Hair follicle dermal papilla cell (primary cell): ENCODE measurements around the gene TRAPPC8. TPM values are rescaled to one million over a fixed set of nuclear protein-coding genes. Genes with fewer than 3 reads are reported as not detected.

Source experiments
- small RNA-seq: library from RNA; depleted of rRNA; stranded (forward); fragments of <200 nt; gene quantifications from one replicate; pipeline ENCODE3, GENCODE V24; 2012
- total RNA-seq: library from RNA; depleted of rRNA; stranded (reverse); fragments of >200 nt; gene quantifications from 2 replicates; pipeline ENCODE4 v1.2.3, GENCODE V29; 2012

TRAPPC8 gene, protein sequence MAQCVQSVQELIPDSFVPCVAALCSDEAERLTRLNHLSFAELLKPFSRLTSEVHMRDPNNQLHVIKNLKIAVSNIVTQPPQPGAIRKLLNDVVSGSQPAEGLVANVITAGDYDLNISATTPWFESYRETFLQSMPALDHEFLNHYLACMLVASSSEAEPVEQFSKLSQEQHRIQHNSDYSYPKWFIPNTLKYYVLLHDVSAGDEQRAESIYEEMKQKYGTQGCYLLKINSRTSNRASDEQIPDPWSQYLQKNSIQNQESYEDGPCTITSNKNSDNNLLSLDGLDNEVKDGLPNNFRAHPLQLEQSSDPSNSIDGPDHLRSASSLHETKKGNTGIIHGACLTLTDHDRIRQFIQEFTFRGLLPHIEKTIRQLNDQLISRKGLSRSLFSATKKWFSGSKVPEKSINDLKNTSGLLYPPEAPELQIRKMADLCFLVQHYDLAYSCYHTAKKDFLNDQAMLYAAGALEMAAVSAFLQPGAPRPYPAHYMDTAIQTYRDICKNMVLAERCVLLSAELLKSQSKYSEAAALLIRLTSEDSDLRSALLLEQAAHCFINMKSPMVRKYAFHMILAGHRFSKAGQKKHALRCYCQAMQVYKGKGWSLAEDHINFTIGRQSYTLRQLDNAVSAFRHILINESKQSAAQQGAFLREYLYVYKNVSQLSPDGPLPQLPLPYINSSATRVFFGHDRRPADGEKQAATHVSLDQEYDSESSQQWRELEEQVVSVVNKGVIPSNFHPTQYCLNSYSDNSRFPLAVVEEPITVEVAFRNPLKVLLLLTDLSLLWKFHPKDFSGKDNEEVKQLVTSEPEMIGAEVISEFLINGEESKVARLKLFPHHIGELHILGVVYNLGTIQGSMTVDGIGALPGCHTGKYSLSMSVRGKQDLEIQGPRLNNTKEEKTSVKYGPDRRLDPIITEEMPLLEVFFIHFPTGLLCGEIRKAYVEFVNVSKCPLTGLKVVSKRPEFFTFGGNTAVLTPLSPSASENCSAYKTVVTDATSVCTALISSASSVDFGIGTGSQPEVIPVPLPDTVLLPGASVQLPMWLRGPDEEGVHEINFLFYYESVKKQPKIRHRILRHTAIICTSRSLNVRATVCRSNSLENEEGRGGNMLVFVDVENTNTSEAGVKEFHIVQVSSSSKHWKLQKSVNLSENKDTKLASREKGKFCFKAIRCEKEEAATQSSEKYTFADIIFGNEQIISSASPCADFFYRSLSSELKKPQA (N-terminal part only)
- total RNA-seq = 45.7 and 55.2 TPM in 2 replicates

DNA sequence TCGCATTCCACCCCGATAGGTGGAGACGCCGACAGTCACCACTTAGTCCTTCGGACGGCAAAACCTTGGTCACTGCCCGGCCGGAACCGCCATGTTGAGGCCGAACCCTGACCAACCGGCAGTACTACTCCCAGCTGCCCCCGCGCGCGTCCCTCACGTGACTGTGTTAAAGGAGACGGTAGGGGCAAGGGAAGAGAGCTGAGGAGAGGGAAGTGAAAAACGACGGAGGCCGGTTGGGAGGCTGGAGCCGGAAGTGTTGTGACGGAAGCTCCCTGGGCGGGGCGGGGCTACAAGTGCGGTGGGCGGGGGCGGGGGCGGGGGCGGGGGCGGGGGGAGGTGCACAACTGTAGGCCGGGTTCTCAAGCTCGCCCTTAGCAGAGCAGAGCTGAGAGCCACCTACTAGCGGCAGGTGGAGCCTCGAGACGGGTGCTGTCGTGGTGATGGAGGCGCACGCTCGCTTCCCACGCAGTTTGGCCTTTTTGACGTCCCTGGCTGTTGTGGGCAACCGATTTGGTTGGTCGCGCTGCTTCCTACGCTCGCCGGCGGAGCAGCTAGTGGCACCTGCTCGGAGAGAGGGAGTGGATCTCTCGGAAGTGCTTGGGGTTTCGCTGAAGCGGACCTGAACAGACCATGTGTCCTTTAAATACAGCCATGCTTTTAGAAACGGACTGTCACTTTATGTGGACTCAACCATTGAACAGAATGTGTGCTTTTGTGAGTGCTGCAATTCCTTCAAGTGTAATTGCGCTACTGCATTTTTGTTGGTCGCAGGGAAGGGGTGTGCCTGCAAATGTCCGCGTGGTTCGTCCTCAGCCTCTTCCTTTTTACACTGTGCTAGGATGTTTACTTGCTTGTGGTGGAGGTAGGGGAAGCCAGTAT is at the start of gene TRAPPC8:
Gene TRAPPC8, minus strand, starts transcription at position 130 of the 879 bp plus-strand sequence. CDS start 364 bp downstream, outside the sequence.

Small RNAs within 50 kb of the gene (small RNA-seq; reads per million reads assigned to genes)
- gene RNU6-1050P = not detected

Other genes starting within 250 kb of the TRAPPC8 start
- gene SLC25A52, start 182.2 kb downstream of the TRAPPC8 start, total RNA-seq = not detected in 2 replicates
- 0.16 and 0.24 TPM in 2 replicates for gene RNF125, start 75.7 kb upstream of the TRAPPC8 start, total RNA-seq
- 23.9 and 32.7 TPM in 2 replicates for gene RNF138, start 148.7 kb upstream of the TRAPPC8 start, total RNA-seq
- 0.12 TPM in 1 of 2 replicates, not detected in the other for gene MEP1B, start 246.9 kb upstream of the TRAPPC8 start, total RNA-seq